C4-2B (cell line): ENCODE measurements around the gene KNDC1.

Source experiments
- ZFX ChIP-seq: fragments of 450-650 bp; IDR thresholded peaks from 2 replicates; pipeline ENCODE4 v1.6.1; 2017
- TF ChIP-seq, protein P1 (sequence below): fragments of 450-650 bp; conservative IDR thresholded peaks from 2 replicates; pipeline ENCODE4 v1.5.1; 2017; ENCODE audit warnings: mild to moderate bottlenecking

DNA sequence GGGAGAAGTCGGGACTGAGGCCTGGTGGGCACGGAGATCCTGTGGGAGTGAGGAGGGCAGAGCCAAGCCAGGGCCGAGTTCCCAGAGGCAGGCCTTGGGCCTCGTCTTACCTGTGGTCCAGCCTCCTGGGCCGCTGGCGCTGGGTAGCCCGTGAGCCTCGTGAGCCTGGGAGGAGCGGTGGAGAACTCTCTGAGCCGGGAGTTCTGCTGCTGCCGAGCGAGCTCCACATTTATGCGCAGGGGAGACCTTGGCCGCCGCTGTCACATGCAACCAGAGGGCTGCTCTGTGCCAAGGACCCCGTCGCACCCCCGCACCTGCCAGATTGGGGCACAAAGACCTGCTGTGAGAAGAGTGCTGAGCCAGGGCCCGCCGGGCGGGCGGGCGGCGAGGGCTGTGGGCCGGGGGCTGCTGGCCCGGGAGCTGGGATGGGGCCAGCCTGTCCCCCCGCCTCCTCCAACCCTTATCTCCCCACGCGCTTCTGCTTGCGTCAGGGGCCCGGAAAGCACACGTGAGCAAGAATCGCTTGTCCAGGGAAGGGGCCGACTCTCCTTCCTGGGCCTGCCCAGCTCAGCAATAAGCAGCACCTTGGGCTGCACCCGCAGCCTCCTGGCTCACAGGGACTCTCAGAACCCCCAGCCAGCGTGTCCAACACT is 87.8 kb downstream of the KNDC1 start:
- TF ChIP-seq, protein P1, sequence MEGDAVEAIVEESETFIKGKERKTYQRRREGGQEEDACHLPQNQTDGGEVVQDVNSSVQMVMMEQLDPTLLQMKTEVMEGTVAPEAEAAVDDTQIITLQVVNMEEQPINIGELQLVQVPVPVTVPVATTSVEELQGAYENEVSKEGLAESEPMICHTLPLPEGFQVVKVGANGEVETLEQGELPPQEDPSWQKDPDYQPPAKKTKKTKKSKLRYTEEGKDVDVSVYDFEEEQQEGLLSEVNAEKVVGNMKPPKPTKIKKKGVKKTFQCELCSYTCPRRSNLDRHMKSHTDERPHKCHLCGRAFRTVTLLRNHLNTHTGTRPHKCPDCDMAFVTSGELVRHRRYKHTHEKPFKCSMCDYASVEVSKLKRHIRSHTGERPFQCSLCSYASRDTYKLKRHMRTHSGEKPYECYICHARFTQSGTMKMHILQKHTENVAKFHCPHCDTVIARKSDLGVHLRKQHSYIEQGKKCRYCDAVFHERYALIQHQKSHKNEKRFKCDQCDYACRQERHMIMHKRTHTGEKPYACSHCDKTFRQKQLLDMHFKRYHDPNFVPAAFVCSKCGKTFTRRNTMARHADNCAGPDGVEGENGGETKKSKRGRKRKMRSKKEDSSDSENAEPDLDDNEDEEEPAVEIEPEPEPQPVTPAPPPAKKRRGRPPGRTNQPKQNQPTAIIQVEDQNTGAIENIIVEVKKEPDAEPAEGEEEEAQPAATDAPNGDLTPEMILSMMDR = no peak
- no peak for TF ChIP-seq ZFX
